SK-N-MC (cell line): ENCODE data around the gene NDUFC2.
"Not testable (repeated sequence)": the region's sequence is repeated elsewhere in the genome, so short reads cannot be mapped to it uniquely, and the experiment has no call there.

ENCODE experiments used
- DNase-seq: peaks from one replicate; pipeline ENCODE4 v3.0.0-alpha.2; 2011; ENCODE audit warnings: low read depth, low spot score
- H3K27ac ChIP-seq: fragments of 200-600 bp; sonication (generic); 2 replicates; pipeline ENCODE4 v1.5.1; 2016; ENCODE audit warnings: mixed run types
- H3K36me3 ChIP-seq: fragments of 200-600 bp; sonication (generic); 2 replicates; pipeline ENCODE4 v1.6.1; 2017; ENCODE audit warnings: antibody characterized with exemption, low read length, mixed read lengths; ENCODE audit not compliant: insufficient read depth
- H3K4me3 ChIP-seq: fragments of 200-600 bp; sonication (generic); 2 replicates; pipeline ENCODE4 v1.5.1; 2016
- H3K9ac ChIP-seq: fragments of 200-600 bp; sonication (generic); 2 replicates; pipeline ENCODE4 v1.8.0; 2017; ENCODE audit warnings: mixed run types, mixed read lengths; ENCODE audit not compliant: insufficient read length
- H3K9me3 ChIP-seq: fragments of 200-600 bp; sonication (generic); 2 replicates; pipeline ENCODE4 v1.6.1; 2017; ENCODE audit warnings: low read depth, mild to moderate bottlenecking, antibody characterized with exemption, low read length, moderate library complexity, mixed read lengths
- EZH2 ChIP-seq: fragments of 200-600 bp; sonication (generic); IDR thresholded peaks from one replicate; pipeline ENCODE4 v1.6.1; 2017; ENCODE audit warnings: antibody characterized with exemption
- FOXP2 ChIP-seq: optimal IDR thresholded peaks from 2 replicates; pipeline ENCODE3; 2011; ENCODE audit warnings: mild to moderate bottlenecking, moderate library complexity; ENCODE audit not compliant: insufficient read depth; ENCODE audit errors: extremely low read length, control extremely low read depth
- POLR2AphosphoS5 ChIP-seq: IDR thresholded peaks from 2 replicates; pipeline ENCODE4 v1.6.1; 2012; ENCODE audit warnings: mild to moderate bottlenecking, low read depth, low read length, borderline replicate concordance

Gene NDUFC2

GRCh38 chr11:78082146-78082545 is 2.5 kb upstream of the NDUFC2 start:
- no peak for DNase-seq
- Histone ChIP-seq H3K9ac (no peak overlapping the region), H3K4me3 (no peak overlapping the region), H3K27ac (no peak overlapping the region), H3K9me3 (no peaks in the 10 kb centered on the region), H3K36me3 (peaks cover 7% of the 10 kb centered on the region; the same call in 1 of the 2 replicates)
- TF ChIP-seq POLR2AphosphoS5 (no peak), EZH2 (no peak), FOXP2 (no peak)

GRCh38 chr11:78081583-78081982 is 1.9 kb upstream of the NDUFC2 start:
- TF ChIP-seq POLR2AphosphoS5 (no peak), EZH2 (no peak), FOXP2 (no peak)
- DNase-seq = no peak
- Histone ChIP-seq H3K27ac (no peak overlapping the region), H3K9ac (no peak overlapping the region), H3K9me3 (no peaks in the 10 kb centered on the region), H3K36me3 (peaks cover 12% of the 10 kb centered on the region; the same call in 1 of the 2 replicates), H3K4me3 (no peak overlapping the region)

- no peaks in the 10 kb centered on the region for H3K9me3 ChIP-seq
Observed at GRCh38 chr11:78080818-78081495, 1.3 kb upstream of the NDUFC2 start.

GRCh38 chr11:78080084-78080817 is 589 bp upstream of the NDUFC2 start:
- TF ChIP-seq EZH2 = no peak
- no peak for TF ChIP-seq POLR2AphosphoS5
- TF ChIP-seq FOXP2 = no peak
- no peak for DNase-seq

More at GRCh38 chr11:78080818-78081495, 1.3 kb upstream of the NDUFC2 start:
- Histone ChIP-seq H3K27ac (no peak overlapping the region), H3K9ac (no peak overlapping the region), H3K4me3 (no peak overlapping the region), H3K36me3 (peaks cover 15% of the 10 kb centered on the region; the same call in 1 of the 2 replicates)
- DNase-seq = no peak
- no peak for TF ChIP-seq FOXP2
- no peak for TF ChIP-seq EZH2
- no peak for TF ChIP-seq POLR2AphosphoS5

GRCh38 chr11:78078218-78079167 is 1.2 kb downstream of the NDUFC2 start:
- H3K27ac ChIP-seq = no peak overlapping the region
- peak overlapping the region; percentile 93 for H3K9ac ChIP-seq
- peak overlapping the region; percentile 96 for H3K4me3 ChIP-seq
- peaks cover 24% of the 10 kb centered on the region for H3K36me3 ChIP-seq
- no peak for DNase-seq
- TF ChIP-seq EZH2 (no peak), POLR2AphosphoS5 (no peak), FOXP2 (no peak)
- H3K9me3 ChIP-seq = no peaks in the 10 kb centered on the region

More at GRCh38 chr11:78080084-78080817, 589 bp upstream of the NDUFC2 start:
- Histone ChIP-seq H3K4me3 (peak overlapping the region; percentile 96), H3K9me3 (no peaks in the 10 kb centered on the region), H3K36me3 (peaks cover 19% of the 10 kb centered on the region; the same call in 1 of the 2 replicates), H3K9ac (peak overlapping the region; percentile 93), H3K27ac (peak overlapping the region; percentile 48)

GRCh38 chr11:78077592-78077991 is 2.1 kb downstream of the NDUFC2 start:
- not testable (repeated sequence) for H3K4me3 ChIP-seq, H3K27ac ChIP-seq, H3K9me3 ChIP-seq, DNase-seq, H3K9ac ChIP-seq
- peaks cover 28% of the 10 kb centered on the region for H3K36me3 ChIP-seq

GRCh38 chr11:78076733-78077403 is 2.8 kb downstream of the NDUFC2 start:
- TF ChIP-seq EZH2 (no peak), FOXP2 (no peak), POLR2AphosphoS5 (no peak)
- no peak overlapping the region for H3K4me3 ChIP-seq

More at GRCh38 chr11:78076733-78077403, 2.8 kb downstream of the NDUFC2 start:
- no peak overlapping the region for H3K9ac ChIP-seq
- no peaks in the 10 kb centered on the region for H3K9me3 ChIP-seq
- H3K27ac ChIP-seq = no peak overlapping the region
- peaks cover 33% of the 10 kb centered on the region for H3K36me3 ChIP-seq
- DNase-seq = no peak
